Stimulated activated CD4-positive, alpha-beta T cell treated with anti-CD3 and anti-CD28 coated beads, Interleukin-4, amount 100 ng/mL, for 48 hours (primary cell): ENCODE measurements around the gene RPP25.
"Not testable (repeated sequence)": the region's sequence is repeated elsewhere in the genome, so short reads cannot be mapped to it uniquely, and the experiment has no call there.

Experiments
- DNase-seq, 2 donors: peaks; one replicate each; pipeline ENCODE4 v3.0.0-alpha.2; 2020; ENCODE audit warnings: low read depth in 2 of 2

The RPP25 gene

DNA sequence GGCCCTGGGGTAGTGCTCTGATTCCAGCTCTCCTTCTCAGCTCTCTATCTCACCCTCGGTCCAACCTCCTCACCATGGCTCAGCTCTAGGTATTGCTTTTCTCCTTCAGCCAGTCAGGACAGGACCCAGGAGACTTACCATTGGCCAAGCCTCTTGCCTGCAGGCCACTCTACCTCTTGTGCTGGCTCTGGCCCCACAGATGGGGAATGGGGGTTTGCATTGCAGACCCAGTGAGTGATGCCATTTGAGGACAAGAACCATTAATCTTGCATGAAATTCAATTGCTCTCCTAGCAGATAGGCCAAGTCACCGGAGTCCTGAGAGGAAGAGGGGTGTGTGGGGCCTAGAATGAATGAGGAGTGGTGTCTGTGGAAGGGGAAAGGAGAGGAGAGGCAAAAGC, 6.1 kb upstream of the RPP25 start:
- DNase-seq = no peak

DNA sequence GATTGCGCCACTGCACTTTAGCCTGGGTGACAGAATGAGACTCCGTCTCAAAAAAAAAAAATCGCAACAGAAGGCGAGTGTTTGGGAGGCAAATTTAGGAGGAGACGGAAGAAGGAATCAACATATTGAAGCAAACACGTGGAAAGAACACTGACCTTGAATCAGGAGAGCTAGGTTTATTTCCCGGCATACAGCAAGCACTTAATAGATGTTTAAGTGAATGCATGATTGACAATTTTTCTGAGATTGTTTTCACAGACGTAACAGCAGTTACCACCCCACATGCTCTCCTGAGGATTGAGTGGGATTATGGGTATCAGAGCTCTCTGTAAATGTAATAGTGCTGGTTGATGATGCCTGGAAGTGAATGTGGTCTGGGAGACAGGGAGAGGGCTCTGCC, 5.6 kb upstream of the RPP25 start:
- DNase-seq = no peak

DNA sequence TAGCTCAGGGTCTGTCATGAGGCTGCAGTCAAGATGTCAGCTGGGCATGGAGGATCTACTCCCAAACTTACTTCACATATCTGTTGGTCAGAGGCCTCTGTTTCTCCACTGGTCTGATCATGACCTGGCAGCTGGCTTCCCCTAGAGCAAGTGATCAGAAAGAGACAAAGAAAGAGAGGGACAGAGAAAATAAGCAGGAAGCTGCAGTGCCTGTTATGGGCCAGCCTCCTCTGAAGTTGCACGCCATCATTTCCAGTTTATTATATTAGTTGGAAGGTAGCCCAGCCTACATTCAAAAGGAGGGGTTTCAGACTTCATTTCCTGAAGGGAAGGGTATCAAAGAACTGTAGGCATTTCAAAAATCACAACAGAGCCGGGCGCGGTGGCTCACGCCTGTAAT, 5.0 kb upstream of the RPP25 start:
- DNase-seq = no peak

DNA sequence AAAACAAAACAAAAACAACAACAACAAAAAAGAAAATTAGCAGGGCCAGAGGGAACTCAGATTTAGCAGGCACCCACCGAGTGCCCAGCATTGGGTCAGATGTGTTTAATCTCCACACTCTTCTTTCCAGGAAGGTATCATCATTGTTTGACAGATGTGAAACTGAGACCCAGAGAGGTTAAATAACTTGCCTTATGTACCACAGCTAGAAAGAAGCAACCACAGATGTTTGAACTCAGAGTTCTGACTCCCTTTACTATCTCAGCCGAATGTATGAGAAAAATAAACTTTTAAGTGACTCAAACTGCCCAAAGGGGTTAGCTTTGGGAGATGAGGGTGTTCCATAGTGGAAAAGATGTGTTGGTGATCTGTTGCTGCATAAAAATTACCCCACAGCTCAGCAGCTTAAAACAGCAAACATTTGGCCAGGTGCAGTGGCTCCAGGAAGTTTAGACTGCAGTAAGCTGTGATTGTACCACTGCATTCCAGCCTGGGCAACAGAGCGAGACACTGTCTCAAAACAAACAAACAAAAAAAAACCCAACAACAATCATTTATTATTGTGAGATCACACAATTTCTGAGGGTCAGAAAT, 4.5 kb upstream of the RPP25 start:
- DNase-seq = no peak

DNA sequence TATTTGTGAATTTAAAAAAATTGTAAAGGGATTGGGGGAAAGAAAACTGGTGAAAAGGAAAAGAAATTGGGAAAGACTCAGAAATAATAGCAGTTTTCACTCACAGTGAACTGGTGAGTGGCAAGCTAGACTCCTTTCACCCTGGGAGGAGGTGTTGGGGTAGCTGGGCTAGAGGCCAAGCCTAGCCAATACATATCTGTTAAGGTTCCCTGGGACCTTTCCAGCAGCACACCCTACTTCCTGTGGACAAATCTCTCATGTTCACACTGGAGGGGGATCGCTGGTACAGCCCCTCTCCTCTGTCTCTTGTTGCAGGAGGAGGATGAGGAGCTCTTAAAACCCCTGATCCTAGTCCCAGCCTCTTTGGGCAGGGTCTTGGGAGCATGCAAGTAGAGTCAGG, 3.7 kb upstream of the RPP25 start:
- no peak for DNase-seq

DNA sequence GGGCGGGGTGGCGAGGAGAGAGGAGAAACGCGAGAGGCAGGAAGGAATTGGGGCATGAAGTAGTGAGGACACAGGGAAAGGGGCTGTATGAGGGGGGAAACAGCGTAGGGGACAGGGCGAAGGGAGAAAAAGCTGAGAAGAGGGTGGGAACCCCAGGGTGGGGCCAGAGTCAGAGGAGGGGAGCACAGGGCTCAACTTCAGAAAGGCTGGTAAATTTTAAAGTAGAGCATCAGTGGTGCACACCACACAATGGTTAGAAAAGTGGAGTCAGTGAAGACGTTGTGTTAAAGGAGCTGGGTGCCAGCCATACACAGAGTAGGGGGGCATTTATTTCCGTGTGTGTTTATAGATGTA, 3.0 kb upstream of the RPP25 start:
- DNase-seq = no peak

DNA sequence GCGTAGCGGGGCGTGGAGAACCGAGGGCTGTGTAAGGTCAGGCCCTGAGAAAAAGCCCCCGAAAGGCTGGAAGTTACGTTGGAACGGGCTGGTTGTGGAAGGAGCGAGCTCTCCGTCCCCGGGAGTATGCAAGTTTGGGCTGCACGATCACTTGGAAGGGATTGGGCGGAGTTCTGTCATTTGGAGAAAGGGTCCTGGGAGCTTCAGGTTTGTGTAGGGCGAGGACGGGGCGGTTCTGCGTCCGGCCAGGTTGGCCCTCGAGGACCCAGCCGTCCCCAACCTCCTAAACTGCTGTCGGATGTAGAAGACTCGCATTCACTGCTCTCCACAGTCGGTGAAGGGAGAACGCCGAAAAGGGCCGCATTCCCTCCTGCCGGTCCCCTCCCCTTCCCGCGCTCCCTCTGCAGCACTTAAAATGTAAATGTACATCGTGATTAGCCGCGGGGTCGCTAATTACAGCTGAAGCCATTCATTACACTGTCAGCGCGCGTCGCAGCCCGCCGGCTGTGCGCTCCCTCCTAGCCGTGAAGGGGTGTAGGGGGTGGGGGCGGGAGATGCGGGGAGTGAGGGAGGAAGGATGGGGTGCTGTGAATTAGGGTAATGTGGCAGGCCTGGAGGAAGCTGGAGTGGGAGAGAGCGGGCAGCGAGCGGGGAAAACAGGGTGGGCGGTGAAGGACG, 2.5 kb upstream of the RPP25 start:
- no peak for DNase-seq

DNA sequence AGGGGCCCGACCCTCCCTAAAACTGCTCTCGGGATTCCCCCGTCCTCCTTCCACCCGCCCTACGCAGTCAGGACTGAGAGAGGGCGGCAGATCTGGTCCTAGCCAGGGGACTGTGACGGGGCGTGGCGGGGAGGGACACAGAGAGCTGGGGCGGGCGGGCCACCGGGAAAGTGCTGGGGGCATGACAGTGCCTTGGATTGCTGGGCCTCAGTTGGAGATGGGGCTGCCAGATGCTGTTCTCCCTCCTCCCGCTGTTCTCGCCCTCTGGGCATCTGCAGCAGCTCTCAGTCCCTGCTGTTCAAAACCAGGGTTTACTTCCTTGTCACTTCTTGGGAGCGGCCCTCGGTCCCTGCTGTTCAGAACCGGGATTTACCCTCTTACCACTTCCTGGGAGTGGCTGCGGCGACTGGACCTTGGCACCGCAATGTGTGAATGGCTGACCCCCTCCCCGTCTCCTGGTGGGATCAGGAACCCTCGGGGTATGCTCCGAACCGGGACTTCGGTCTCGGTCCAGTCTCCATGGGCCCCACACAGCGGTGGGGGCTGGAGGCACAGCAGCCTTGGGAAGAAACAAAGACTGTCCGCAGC, 1.8 kb upstream of the RPP25 start:
- no peak for DNase-seq

DNA sequence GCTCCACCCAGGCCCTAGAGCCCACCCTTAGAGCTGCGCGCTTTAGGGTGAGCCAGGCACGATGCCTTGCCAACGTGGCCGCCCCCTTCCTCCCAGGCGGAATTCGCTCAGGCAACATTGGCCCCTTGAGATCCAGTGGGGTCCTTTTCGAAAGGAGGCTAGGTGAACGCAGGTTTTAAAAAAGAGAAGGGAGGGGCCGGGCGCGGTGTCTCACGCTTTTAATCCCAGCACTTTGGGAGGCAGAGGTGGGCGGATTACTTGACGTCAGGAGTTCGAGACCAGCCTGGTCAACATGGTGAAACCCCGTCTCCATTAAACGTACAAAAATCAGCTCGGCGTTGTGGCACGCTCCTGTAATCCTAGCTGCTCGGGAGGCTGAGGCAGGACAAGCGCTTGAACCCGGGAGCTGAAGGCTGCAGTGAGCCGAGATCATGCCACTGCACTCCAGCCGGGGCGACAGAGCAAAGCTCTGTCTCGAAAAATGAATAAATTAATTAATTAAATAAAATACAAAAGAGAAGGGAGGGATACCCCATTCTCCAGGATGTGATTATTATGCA, 984 bp upstream of the RPP25 start:
- no peak for DNase-seq

DNA sequence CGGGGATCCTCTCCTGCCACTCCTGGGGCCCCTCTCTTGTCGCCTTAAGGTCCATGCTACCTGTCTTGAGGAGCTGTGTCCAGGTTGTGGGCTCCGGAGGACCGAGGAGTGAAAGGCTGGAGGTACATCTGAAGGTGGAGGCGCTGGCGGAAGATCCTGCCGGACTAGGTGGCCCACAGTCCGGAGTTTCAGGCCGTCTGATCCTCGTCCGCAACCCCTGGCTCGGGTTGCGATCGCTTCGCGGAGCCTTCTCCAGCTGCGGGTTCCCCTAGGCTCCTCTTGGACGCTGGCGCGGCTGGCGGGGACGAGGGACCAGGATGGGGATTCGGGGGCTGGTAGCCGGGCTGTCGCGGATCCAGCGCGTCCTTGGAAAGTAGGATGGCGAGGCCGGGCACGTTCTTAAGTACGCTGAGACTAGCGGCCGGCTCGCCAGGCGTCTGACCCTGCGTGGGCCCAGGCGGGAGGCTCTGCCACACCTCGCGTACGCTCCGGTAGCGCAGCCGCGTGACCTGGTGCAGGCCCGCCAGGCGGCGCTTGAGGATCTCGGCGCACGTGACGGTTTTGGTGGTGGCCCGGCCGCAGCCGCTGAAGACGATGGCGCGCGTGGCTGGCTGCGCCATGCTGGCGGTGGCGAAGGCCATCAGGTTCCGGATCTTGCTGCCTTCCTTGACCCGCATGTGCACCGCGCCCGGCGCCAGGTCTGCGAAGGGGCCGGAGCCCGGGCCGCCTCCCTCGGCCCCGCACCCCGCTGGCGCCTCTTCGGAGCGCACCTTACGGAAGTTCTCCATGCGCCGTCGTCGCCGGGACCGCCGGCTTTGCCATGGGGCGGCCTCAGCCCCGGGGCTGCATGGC, 550 bp downstream of the RPP25 start:
- peak; percentile 63 to 65 for DNase-seq

DNA sequence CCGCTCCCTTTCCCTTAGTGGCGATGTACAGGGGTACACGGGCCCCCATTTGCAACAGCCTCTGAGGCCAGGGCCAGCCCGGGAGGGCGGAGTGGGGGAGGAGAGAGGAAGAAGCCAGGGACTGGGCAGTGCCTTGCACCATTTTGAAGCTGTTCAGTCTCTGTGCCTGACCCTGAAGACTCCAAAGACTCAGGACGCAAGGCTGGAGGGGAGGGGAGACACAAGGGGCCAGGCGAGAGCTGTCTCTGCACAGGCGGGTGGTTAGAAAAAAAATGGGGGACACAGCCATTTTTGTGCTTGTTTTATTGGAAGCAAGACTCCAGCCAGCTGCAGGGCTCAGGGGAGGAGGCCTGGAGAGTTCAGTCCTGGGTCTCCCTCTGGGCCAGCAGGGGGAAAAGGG, 1.6 kb downstream of the RPP25 start:
- DNase-seq = no peak

DNA sequence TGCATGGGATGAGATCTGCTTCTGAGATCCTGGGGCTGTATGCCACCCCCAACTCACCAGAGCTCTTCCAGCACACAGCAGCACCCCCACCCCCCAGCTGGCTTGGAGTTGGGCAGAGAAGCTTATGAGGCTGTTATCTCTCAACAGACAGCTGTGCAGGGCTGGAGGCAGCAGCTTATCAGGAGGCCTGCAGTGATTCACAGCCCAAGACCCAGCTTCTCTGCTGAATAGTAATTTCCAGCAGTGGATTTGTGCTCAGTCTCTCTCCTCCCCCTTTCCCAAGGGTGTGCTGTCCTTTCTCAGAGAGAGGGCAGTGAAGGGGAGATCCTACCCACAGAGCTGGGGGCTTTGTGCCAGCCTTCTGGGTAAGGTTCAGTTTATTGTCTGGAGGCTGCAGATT, 2.1 kb downstream of the RPP25 start:
- no peak for DNase-seq

DNA sequence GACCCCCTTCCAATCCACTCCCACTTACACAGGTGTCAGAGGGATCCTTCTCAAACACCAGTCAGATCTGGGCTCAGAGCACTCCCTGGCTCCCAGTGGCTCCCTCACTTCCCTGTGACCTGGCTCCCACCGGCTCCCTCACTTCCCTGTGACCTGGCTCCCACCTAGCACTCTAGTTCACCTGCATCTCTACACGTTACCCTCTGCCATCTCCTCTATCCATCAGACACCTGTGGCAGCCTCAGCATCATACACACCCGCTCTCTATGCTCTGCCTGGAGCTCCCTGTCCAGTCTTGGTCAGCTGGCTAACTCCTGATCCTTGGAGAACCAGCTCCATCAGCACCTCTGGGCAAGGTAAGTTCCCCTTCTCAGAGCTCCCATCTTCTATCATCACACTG, 5.6 kb downstream of the RPP25 start:
- no peak for DNase-seq

DNA sequence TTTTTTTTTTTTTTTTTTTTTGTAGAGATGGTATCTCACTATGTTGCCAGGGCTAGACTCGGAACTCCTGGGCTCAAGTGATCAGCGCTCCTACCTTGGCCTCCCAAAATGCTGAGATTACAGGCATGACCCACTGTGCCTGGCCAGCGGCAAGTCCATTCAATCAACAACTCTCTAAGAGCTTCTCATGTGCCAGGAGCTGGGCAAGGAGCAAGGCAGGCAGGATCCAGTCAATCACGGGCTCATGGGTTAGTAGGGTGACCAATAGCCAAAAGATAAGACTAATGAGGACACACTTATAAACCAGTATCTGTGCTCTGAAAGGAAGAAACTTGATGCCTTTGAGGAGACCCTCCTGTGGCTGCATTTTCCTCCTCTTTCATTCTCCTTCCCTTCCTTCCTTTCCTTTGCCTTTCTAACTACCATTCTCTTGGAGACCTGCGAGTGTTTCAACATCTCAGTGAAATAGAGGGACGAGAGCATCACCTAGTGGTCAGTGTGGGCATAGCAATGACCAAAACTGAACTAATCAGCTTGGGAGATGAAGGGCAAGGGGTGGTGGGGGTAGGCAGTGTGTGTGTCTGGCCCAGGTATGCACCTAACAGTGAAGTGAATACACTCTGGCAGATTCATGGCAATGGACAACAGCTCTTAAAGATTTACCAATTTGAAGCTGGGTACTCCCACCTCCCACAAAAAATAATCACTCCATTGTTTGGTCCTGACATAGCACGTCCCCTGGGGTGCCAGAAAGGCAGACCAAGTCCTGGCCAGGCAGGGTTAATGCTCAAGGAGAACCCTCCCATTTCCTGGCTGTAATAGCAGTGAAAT, 6.3 kb downstream of the RPP25 start:
- DNase-seq = peak; percentile 66 to 78

DNA sequence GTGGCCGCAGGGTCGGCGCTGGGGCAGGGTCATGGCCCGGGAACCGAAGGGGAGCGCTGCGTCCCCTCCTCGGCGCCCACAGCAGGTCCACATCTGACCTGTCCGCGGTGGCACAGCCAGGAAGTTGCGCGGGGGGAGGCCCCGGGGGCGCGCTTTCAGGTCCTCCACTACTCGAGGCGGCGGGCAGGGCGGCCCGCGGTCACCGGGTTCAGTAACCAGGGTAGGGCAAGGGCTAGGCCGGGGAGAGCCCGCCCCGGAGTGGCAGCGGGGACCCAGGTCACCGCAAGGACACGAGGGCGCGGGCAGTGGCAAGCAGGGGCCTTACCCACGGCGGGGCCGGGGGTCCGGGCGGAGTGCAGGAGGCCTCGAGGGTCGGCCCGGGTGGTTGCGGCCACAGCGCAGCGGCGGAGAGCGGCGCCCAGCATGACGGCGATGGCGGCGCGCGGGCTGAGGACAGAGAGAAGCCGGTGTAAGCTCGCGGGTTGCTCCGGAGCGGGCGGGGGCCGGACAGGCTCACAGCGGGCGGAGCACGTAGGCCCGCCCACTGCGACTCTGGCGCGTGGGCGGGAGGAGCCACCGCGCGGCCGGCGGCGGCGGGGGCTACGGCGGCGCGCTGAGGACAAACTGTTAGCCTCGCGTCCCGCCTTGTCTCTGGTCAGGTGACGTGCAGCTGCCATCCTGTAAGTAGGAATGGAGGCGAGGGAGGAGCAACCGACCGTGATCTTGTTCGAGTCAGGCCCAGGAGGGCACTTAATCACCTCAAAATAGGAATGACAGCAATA, 18.8 kb downstream of the RPP25 start, which contains the start of gene COX5A:
Gene COX5A (minus strand): TSS at position 484 of the 782 bp plus-strand sequence. CDS start 59 bp downstream, at position 425.
- DNase-seq = peak; percentile 82 to 89

DNA sequence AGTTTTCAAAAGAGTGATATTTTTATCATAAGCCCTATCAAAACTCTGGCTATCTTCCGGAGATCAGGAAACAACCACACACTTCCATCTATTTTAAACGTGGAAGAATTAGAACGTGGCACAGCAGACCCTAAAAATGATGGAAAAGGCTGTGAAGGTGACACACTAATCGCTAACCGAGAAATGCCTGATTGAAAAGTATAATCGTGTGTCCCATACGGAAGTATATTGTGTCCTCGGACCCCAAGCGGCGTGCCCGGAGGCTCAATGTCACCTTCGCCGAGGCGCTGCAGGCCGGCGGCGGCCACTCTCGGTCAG, 19.3 kb downstream of the RPP25 start:
- DNase-seq = no peak

DNA sequence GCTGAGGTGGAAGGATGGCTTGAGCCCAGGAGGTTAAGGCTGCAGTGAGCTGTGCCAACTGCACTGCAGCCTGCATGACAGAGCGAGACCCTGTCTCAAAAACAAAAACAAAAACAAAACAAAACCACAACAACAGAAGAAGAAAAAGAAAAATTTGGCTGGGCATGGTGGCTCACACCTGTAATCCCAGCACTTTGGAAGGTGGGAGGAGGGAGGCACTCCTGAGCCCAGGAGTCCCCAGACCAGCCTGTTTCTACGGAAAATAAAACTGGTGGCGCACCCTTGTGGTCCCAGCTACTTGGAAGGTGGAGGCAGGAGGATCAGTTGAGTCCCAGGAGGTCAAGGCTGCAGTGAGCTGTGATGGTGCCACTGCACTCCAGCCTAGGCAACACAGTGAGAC, 21.4 kb downstream of the RPP25 start:
- not testable (repeated sequence) for DNase-seq

DNA sequence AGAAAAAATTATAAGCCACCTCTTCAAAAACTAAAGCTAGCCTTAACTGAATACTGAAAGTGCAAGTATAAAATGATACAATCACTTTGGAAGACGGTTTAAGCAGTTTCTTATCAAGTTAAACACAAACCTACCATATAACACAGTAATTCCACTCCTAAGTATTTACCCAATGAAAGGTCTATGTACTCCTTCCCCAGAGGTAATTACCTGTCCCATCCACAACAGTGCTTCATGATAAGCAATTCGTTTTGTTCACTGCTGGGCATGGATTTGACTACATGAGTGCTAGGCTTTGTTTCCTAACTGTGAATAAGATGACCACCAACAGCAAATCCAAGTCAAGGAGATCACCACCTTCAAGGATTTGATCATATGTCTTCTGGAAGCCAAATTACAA, 23.0 kb downstream of the RPP25 start:
- DNase-seq = no peak

DNA sequence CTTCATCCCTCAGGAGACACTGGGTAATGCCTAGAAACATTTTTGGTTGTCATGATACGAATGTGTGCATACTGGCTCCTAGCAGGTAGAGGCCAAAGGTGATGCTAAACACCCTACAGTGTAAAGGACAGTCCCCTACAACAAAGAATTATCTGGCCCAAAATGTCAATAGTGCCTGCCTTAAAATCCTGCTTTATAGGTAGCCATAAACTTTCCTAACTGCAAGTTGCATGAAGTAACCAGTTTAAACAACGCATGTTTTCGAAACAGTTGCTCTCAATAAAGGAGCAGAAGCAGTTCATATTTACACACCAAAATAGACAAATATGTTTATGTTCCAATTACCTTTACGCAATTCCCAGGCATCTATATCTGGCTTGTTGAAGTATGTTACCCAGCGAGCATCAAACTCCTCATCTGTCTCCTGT, 27.8 kb downstream of the RPP25 start:
- DNase-seq = no peak

DNA sequence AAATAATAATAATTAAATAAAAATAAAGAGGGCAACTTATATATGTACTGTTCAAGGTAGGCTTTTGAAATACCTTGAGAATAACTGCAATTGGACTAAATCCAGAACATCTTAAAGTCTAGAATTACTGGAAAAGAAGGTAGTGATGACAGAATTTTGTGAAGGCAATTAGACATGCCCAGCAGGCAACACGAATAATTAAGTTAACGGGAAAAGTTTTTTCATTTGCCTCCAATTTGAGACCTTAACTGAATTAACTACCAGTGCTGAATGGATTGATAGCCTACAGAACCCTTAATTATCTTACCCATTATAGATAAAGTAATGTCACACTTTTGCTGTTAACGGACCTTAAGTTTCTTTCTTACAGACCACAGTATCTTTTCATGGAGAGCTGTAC, 32.0 kb downstream of the RPP25 start:
- DNase-seq = no peak

DNA sequence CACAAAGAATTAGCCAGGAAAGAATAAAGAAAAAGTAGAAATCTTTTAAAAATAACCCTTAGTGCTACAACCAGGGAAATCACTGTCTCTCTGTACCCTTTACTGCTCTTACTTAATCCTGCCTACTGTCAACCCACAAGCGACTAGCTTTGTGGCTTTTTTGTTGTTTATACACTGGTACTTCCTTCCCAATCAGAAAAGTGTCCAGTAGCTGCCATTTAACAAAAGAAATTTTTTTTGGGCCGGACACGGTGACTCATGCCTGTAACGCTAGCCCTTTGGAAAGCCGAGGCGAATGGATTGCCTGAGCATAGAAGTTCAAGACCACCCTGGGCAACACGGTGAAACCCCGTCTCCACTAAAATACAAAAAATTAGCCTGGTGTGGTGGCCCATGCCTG, 36.1 kb downstream of the RPP25 start:
- no peak for DNase-seq
